NT2/D1 (cell line): ENCODE results near the gene CCDC78.

Experiments
- DNase-seq: peaks from one replicate; pipeline ENCODE4 v3.0.0-alpha.2; 2011; ENCODE audit warnings: low read depth, low spot score
- H3K27me3 ChIP-seq: 2 replicates; pipeline ENCODE4 v1.6.0; 2011; ENCODE audit warnings: mild to moderate bottlenecking; ENCODE audit not compliant: insufficient read length, insufficient read depth
- H3K36me3 ChIP-seq: 2 replicates; pipeline ENCODE4 v1.6.1; 2011; ENCODE audit warnings: mild to moderate bottlenecking, low read length, mixed read lengths; ENCODE audit not compliant: insufficient read depth, insufficient read length
- H3K4me1 ChIP-seq: 2 replicates; pipeline ENCODE4 v1.5.1; 2011; ENCODE audit not compliant: insufficient read depth, insufficient read length
- H3K4me3 ChIP-seq: 2 replicates; pipeline ENCODE4 v1.5.1; 2011; ENCODE audit warnings: low read depth; ENCODE audit not compliant: insufficient read length
- H3K9ac ChIP-seq: 2 replicates; pipeline ENCODE4 v1.6.0; 2011; ENCODE audit warnings: low read depth; ENCODE audit not compliant: insufficient read length
- H3K9me3 ChIP-seq: 2 replicates; pipeline ENCODE4 v1.5.1; 2011; ENCODE audit warnings: mild to moderate bottlenecking, low read length; ENCODE audit not compliant: insufficient read depth
- SUZ12 ChIP-seq: IDR thresholded peaks from 2 replicates; pipeline ENCODE4 v1.6.1; 2011; ENCODE audit not compliant: insufficient read length, insufficient read depth; ENCODE audit errors: extremely low read depth
- YY1 ChIP-seq: IDR thresholded peaks from 2 replicates; pipeline ENCODE4 v1.6.1; 2011; ENCODE audit not compliant: insufficient read length, insufficient read depth
- ZNF274 ChIP-seq: IDR thresholded peaks from 2 replicates; pipeline ENCODE4 v1.6.1; 2011; ENCODE audit warnings: mild to moderate bottlenecking, low read depth, low read length

The CCDC78 gene

GRCh38 chr16:710500-711075 is 15.7 kb downstream of the CCDC78 start:
- Histone ChIP-seq H3K36me3 (no peaks in the 10 kb centered on the region), H3K4me3 (no peak overlapping the region), H3K9ac (peak overlapping the region; percentile 50), H3K4me1 (peaks cover 36% of the 10 kb centered on the region), H3K9me3 (no peaks in the 10 kb centered on the region), H3K27me3 (peaks cover 59% of the 10 kb centered on the region)
- TF ChIP-seq YY1 (no peak), SUZ12 (no peak), ZNF274 (no peak)
- no peak for DNase-seq

- TF ChIP-seq ZNF274 (no peak), YY1 (no peak), SUZ12 (no peak)
- Histone ChIP-seq H3K9me3 (no peaks in the 10 kb centered on the region), H3K4me1 (peaks cover 36% of the 10 kb centered on the region), H3K9ac (peak overlapping the region; percentile 67), H3K27me3 (peaks cover 65% of the 10 kb centered on the region), H3K36me3 (no peaks in the 10 kb centered on the region), H3K4me3 (no peak overlapping the region)
- DNase-seq, result peak; percentile 80
Observed at GRCh38 chr16:709566-710499, 16.4 kb downstream of the CCDC78 start.

GRCh38 chr16:708959-709358 is 17.3 kb downstream of the CCDC78 start:
- TF ChIP-seq SUZ12 (no peak), YY1 (no peak)
- Histone ChIP-seq H3K4me3 (no peak overlapping the region), H3K9ac (no peak overlapping the region), H3K4me1 (peaks cover 34% of the 10 kb centered on the region), H3K36me3 (no peaks in the 10 kb centered on the region), H3K27me3 (peaks cover 74% of the 10 kb centered on the region), H3K9me3 (no peaks in the 10 kb centered on the region)
- DNase-seq, result no peak

- no peaks in the 10 kb centered on the region for H3K9me3 ChIP-seq
- peaks cover 84% of the 10 kb centered on the region for H3K27me3 ChIP-seq
- no peak overlapping the region for H3K9ac ChIP-seq
- no peak for DNase-seq
- no peak for TF ChIP-seq YY1
- no peak for TF ChIP-seq ZNF274
- TF ChIP-seq SUZ12, result no peak
- peaks cover 30% of the 10 kb centered on the region for H3K4me1 ChIP-seq
- no peaks in the 10 kb centered on the region for H3K36me3 ChIP-seq
- H3K4me3 ChIP-seq, result no peak overlapping the region
Observed at GRCh38 chr16:708019-708418, 18.2 kb downstream of the CCDC78 start.

- Histone ChIP-seq H3K9ac (no peak overlapping the region), H3K27me3 (peaks cover 93% of the 10 kb centered on the region), H3K4me1 (peaks cover 32% of the 10 kb centered on the region), H3K9me3 (no peaks in the 10 kb centered on the region), H3K36me3 (no peaks in the 10 kb centered on the region), H3K4me3 (no peak overlapping the region)
- no peak for TF ChIP-seq SUZ12
- no peak for TF ChIP-seq YY1
- TF ChIP-seq ZNF274, result no peak
- DNase-seq, result no peak
Observed at GRCh38 chr16:707062-707538, 19.1 kb downstream of the CCDC78 start.

GRCh38 chr16:706189-707061 is 19.8 kb downstream of the CCDC78 start:
- no peak for TF ChIP-seq YY1
- peak; percentile 41 for TF ChIP-seq SUZ12
- Histone ChIP-seq H3K9me3 (no peaks in the 10 kb centered on the region), H3K4me3 (peak overlapping the region; percentile 24), H3K27me3 (peaks cover 97% of the 10 kb centered on the region), H3K36me3 (no peaks in the 10 kb centered on the region), H3K4me1 (peaks cover 35% of the 10 kb centered on the region), H3K9ac (peak overlapping the region; percentile 56)
- DNase-seq, result no peak
